Stimulated activated CD4-positive, alpha-beta T cell treated with anti-CD3 and anti-CD28 coated beads, Interleukin-12 subunit alpha, Interleukin-12 subunit beta, amount 100 ng/mL, for 24 hours (primary cell): Measurements from ENCODE around the gene RALGPS1.

Experiments used
- DNase-seq, 2 experiments: peaks; one replicate each; pipeline ENCODE4 v3.0.0-alpha.2; 2020; ENCODE audit warnings: low read depth in 2 of 2

The RALGPS1 gene

GRCh38 chr9:126914458-126915280, at the start of gene RALGPS1:
RALGPS1 (plus strand) TSS chr9:126914782; CDS start chr9:126962290, 47,508 bp downstream.
- DNase-seq = peak; percentile 71 to 82

- no peak for DNase-seq
Observed at GRCh38 chr9:126869368-126869767, 45.2 kb upstream of the RALGPS1 start.

- no peak for DNase-seq
Observed at GRCh38 chr9:126872516-126872915, 42.1 kb upstream of the RALGPS1 start.

GRCh38 chr9:126874546-126875314, 39.9 kb upstream of the RALGPS1 start:
- DNase-seq = no peak

- DNase-seq = no peak
Observed at GRCh38 chr9:126875756-126876510, 38.6 kb upstream of the RALGPS1 start.

- no peak for DNase-seq
Observed at GRCh38 chr9:126876531-126876930, 38.1 kb upstream of the RALGPS1 start.

GRCh38 chr9:126877418-126877817, 37.2 kb upstream of the RALGPS1 start:
- no peak for DNase-seq

- DNase-seq = no peak
Observed at GRCh38 chr9:126879288-126879687, 35.3 kb upstream of the RALGPS1 start.

GRCh38 chr9:126880226-126880946, 34.2 kb upstream of the RALGPS1 start:
- no peak for DNase-seq

- DNase-seq = no peak
Observed at GRCh38 chr9:126880947-126881332, 33.6 kb upstream of the RALGPS1 start.

- no peak for DNase-seq
Observed at GRCh38 chr9:126882746-126883145, 31.8 kb upstream of the RALGPS1 start.

GRCh38 chr9:126883636-126884035, 30.9 kb upstream of the RALGPS1 start:
- DNase-seq = no peak

GRCh38 chr9:126885131-126885641, 29.4 kb upstream of the RALGPS1 start:
- DNase-seq = no peak

- DNase-seq = no peak
Observed at GRCh38 chr9:126886034-126886822, 28.4 kb upstream of the RALGPS1 start.

GRCh38 chr9:126886897-126887296, 27.7 kb upstream of the RALGPS1 start:
- no peak for DNase-seq

GRCh38 chr9:126891676-126892075, 22.9 kb upstream of the RALGPS1 start:
- DNase-seq = no peak

GRCh38 chr9:126893079-126893478, 21.5 kb upstream of the RALGPS1 start:
- no peak for DNase-seq

GRCh38 chr9:126894052-126894603, 20.5 kb upstream of the RALGPS1 start:
- no peak for DNase-seq

- no peak for DNase-seq
Observed at GRCh38 chr9:126902210-126902609, 12.4 kb upstream of the RALGPS1 start.

- DNase-seq = no peak
Observed at GRCh38 chr9:126904586-126904985, 10.0 kb upstream of the RALGPS1 start.
